Measurements from ENCODE around the gene B4GAT1. TPM values are rescaled to one million over a fixed set of nuclear protein-coding genes. Genes with fewer than 3 reads are reported as not detected.

B4GAT1 gene
- total and polyA plus RNA-seq, 2 of the 13 experiments (the other 11 are each of a cell fraction or from before 2014, with no cell fraction given): 40.4 to 109 TPM

DNA sequence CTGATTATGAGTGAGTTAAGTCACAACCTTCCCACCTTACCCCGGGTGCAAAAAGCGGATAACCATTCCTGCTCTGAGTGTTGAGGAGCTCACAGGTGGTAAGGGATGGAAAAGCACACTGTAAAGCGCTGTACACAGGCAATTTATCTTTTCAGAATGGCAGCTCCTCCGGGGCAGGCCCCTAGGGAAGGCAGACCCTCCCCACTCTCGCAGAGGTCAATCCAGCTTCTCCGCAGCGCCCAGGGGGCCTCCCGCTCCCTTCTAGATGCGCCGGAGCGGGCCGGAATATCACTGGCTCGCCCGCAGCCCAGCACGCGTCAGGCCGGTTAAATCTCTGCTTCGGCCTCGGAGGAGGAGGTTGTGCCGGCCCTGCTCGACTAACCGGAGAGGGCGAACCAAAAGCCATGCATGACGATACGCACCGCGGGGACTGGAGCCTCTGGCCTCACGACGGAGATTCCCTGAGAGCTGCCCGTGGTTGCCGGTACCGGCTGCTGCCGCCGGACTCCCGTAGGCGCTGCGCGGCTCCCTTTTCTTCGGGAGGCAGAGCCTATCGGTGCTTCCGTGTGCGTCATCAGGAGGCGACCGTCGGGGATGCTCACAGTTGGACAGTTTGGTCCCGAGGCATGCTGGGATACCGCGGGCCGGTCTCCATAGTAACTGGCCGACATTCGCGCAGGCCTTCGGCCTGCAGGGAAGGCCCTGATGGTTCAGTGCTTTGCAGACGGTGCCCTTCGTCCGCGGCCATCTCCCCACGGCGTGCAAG lies 2.7 kb downstream of the B4GAT1 start, which contains the start of gene BRMS1:
Gene BRMS1 (minus strand): TSS at position 555 of the 766 bp plus-strand sequence. CDS start 2,870 bp downstream, outside the sequence.
- Histone ChIP-seq H4K20me1 (ENCODE audit: insufficient read depth, low read length) (no peaks in the 10 kb centered on the region), H3K36me3 (replicated peaks in 1 of 2; ENCODE audit: control insufficient read depth in 1 of 2, insufficient read depth in 2 of 2, low read length in 2 of 2) (peaks cover 14 to 23% of the 10 kb centered on the region in 2 experiments; a peak in 4 of 5 replicates), H3K79me2 (ENCODE audit: insufficient read depth, low read length) (peaks cover 42% of the 10 kb centered on the region), H3K4me2 (ENCODE audit: low read depth, low read length) (peak within 1 kb of the TSS; percentile 95), H3K27ac (ENCODE audit: extremely low read length, insufficient read depth, low read length) (peak within 1 kb of the TSS; percentile 86), H3K4me1 (ENCODE audit: insufficient read depth, low read length) (peaks cover 49% of the 10 kb centered on the region), H3K9ac (ENCODE audit: insufficient read depth, low read depth, low read length) (peak within 1 kb of the TSS; percentile 94), H3K27me3 (ENCODE audit: control insufficient read depth in 1 of 2, insufficient read depth in 2 of 2, low read length in 2 of 2) (no peaks in the 10 kb centered on the region; a peak in 1 of 5 replicates), H3K4me3 (replicated peaks in 1 of 3; ENCODE audit: insufficient read depth in 1 of 3, low read depth in 2 of 3, low read length in 3 of 3) (peak within 1 kb of the TSS; percentile 90 to 93 (median 93)), H3K9me3 (ENCODE audit: low read length) (no peaks in the 10 kb centered on the region), H2AFZ (ENCODE audit: low read length) (no peak within 1 kb of the TSS)
- intact Hi-C loops (cut with micrococcal nuclease; ENCODE audit: unreplicated experiment) (no loop called here), in situ Hi-C loops (cut with HindIII; ENCODE audit: extremely low pct_ligation_motif_present, low pct_unique_long_range_greater_than_20kb) (no loop called here)
- no TSS peak for BruUV-seq (replicated peaks)
- DNase-seq (ENCODE audit: low spot score) (peak; percentile 94), ATAC-seq (peak; percentile 82), FAIRE-seq (peak; percentile 85)
- POLR2A ChIA-PET: interaction anchor here (1.0 to 2.1 kb wide), 3 partner anchors 9 to 32 kb away, joined by 4 to 8 read pairs (median 5); partner anchors contain the start of genes CD248 and RIN1
- CTCF ChIA-PET (ENCODE audit: low intra/inter-chr PET ratio, low total read pairs): no interaction called here
- 0% methylated on average over 7 of the region's 59 CpGs for WGBS (ENCODE audit: low lambda C conversion rate)
- TF ChIP-seq, protein P1, sequence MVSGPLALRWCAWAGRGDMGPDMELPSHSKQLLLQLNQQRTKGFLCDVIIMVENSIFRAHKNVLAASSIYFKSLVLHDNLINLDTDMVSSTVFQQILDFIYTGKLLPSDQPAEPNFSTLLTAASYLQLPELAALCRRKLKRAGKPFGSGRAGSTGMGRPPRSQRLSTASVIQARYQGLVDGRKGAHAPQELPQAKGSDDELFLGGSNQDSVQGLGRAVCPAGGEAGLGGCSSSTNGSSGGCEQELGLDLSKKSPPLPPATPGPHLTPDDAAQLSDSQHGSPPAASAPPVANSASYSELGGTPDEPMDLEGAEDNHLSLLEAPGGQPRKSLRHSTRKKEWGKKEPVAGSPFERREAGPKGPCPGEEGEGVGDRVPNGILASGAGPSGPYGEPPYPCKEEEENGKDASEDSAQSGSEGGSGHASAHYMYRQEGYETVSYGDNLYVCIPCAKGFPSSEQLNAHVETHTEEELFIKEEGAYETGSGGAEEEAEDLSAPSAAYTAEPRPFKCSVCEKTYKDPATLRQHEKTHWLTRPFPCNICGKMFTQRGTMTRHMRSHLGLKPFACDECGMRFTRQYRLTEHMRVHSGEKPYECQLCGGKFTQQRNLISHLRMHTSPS (CRISPR knock-in tag; IDR thresholded peaks at IDR 0.05; ENCODE audit: low read depth): no peak
- TF ChIP-seq, protein P2, sequence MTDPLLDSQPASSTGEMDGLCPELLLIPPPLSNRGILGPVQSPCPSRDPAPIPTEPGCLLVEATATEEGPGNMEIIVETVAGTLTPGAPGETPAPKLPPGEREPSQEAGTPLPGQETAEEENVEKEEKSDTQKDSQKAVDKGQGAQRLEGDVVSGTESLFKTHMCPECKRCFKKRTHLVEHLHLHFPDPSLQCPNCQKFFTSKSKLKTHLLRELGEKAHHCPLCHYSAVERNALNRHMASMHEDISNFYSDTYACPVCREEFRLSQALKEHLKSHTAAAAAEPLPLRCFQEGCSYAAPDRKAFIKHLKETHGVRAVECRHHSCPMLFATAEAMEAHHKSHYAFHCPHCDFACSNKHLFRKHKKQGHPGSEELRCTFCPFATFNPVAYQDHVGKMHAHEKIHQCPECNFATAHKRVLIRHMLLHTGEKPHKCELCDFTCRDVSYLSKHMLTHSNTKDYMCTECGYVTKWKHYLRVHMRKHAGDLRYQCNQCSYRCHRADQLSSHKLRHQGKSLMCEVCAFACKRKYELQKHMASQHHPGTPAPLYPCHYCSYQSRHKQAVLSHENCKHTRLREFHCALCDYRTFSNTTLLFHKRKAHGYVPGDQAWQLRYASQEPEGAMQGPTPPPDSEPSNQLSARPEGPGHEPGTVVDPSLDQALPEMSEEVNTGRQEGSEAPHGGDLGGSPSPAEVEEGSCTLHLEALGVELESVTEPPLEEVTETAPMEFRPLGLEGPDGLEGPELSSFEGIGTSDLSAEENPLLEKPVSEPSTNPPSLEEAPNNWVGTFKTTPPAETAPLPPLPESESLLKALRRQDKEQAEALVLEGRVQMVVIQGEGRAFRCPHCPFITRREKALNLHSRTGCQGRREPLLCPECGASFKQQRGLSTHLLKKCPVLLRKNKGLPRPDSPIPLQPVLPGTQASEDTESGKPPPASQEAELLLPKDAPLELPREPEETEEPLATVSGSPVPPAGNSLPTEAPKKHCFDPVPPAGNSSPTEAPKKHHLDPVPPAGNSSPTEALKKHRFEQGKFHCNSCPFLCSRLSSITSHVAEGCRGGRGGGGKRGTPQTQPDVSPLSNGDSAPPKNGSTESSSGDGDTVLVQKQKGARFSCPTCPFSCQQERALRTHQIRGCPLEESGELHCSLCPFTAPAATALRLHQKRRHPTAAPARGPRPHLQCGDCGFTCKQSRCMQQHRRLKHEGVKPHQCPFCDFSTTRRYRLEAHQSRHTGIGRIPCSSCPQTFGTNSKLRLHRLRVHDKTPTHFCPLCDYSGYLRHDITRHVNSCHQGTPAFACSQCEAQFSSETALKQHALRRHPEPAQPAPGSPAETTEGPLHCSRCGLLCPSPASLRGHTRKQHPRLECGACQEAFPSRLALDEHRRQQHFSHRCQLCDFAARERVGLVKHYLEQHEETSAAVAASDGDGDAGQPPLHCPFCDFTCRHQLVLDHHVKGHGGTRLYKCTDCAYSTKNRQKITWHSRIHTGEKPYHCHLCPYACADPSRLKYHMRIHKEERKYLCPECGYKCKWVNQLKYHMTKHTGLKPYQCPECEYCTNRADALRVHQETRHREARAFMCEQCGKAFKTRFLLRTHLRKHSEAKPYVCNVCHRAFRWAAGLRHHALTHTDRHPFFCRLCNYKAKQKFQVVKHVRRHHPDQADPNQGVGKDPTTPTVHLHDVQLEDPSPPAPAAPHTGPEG (CRISPR knock-in tag; IDR thresholded peaks at IDR 0.05): peak; percentile 70; the same call in 1 of the 2 replicates
- TF ChIP-seq ZNF292 (CRISPR knock-in tag; IDR thresholded peaks at IDR 0.05; ENCODE audit: borderline replicate concordance, low read depth) (0 out of 2 replicates have a peak, but pooled peaks have one; percentile 70), IRF2 (CRISPR knock-in tag; IDR thresholded peaks at IDR 0.05) (peak; percentile 86), ZNF737 (CRISPR knock-in tag; IDR thresholded peaks at IDR 0.05; ENCODE audit: borderline replicate concordance) (no peak), TMF1 (CRISPR knock-in tag; IDR thresholded peaks at IDR 0.05; ENCODE audit: low read depth) (peak; percentile 79; the same call in 1 of the 2 replicates), ZSCAN22 (CRISPR knock-in tag; IDR thresholded peaks at IDR 0.05) (0 out of 2 replicates have a peak, but pooled peaks have one; percentile 47), ZNF12 (CRISPR knock-in tag; IDR thresholded peaks at IDR 0.05) (no peak), CCDC6 (CRISPR knock-in tag; IDR thresholded peaks at IDR 0.05) (no peak), ZNF572 (CRISPR knock-in tag; IDR thresholded peaks at IDR 0.05) (no peak)
- TF ChIP-seq, protein P3, sequence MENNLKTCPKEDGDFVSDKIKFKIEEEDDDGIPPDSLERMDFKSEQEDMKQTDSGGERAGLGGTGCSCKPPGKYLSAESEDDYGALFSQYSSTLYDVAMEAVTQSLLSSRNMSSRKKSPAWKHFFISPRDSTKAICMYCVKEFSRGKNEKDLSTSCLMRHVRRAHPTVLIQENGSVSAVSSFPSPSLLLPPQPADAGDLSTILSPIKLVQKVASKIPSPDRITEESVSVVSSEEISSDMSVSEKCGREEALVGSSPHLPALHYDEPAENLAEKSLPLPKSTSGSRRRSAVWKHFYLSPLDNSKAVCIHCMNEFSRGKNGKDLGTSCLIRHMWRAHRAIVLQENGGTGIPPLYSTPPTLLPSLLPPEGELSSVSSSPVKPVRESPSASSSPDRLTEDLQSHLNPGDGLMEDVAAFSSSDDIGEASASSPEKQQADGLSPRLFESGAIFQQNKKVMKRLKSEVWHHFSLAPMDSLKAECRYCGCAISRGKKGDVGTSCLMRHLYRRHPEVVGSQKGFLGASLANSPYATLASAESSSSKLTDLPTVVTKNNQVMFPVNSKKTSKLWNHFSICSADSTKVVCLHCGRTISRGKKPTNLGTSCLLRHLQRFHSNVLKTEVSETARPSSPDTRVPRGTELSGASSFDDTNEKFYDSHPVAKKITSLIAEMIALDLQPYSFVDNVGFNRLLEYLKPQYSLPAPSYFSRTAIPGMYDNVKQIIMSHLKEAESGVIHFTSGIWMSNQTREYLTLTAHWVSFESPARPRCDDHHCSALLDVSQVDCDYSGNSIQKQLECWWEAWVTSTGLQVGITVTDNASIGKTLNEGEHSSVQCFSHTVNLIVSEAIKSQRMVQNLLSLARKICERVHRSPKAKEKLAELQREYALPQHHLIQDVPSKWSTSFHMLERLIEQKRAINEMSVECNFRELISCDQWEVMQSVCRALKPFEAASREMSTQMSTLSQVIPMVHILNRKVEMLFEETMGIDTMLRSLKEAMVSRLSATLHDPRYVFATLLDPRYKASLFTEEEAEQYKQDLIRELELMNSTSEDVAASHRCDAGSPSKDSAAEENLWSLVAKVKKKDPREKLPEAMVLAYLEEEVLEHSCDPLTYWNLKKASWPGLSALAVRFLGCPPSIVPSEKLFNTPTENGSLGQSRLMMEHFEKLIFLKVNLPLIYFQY (CRISPR knock-in tag; IDR thresholded peaks at IDR 0.05; ENCODE audit: borderline replicate concordance): no peak
